GM19043 (cell line): ENCODE data around the gene STK4.

Experiments used
- ATAC-seq: cut with Tn5 transposase; IDR thresholded peaks from one replicate; pipeline ENCODE4 v1.9.1; 2021; ENCODE audit warnings: low read depth; ENCODE audit not compliant: unreplicated experiment

Gene STK4

DNA sequence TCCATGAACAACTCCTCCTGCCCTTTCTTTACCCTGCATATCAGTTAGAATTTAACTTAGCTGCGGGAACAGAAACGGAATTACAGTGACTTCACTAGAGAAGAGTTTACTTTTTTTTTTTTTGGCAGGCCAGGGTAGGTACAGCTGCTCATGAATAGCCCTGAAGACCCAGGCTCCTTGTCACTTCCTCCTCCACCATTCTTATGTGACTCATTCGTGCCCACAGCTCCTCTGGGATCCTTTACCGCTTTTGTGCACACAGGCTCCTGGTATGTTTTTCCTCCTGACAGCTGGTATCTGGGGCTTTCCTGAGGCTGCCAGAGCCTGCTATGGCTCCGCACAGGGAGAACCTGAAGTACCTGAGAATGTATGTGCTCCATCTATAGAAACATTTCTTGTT is 138.5 kb downstream of the STK4 start:
- ATAC-seq: no peak

- no peak for ATAC-seq
Measured at GRCh38 chr20:45105317-45105716, 139.0 kb downstream of the STK4 start.

- no peak for ATAC-seq
Measured at GRCh38 chr20:45109634-45110033, 143.3 kb downstream of the STK4 start.

DNA sequence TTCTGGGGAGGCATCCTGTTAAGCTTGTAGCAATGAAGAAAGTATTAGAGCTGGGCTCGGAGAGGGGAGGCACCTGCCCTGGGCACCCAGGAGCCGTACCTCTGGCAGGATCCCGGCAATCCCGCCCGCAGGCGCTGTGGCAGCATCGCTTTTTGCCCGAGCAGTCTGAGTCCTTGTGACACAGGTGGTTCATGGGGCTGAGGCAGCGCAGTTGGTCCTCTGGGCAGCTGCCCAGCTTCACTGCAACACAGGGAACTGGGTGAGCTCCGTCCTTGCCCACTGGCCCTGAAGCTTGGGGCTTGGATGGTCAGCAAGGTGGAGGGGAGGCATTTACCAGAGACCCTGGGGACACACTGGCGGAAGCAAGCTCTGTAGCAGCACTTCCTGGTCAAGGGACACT is 144.0 kb downstream of the STK4 start:
- no peak for ATAC-seq

- ATAC-seq: no peak
Measured at GRCh38 chr20:45111285-45111684, 145.0 kb downstream of the STK4 start.

GRCh38 chr20:45111799-45112471 is 145.6 kb downstream of the STK4 start:
- no peak for ATAC-seq

- no peak for ATAC-seq
Measured at GRCh38 chr20:45112754-45113153, 146.4 kb downstream of the STK4 start.

DNA sequence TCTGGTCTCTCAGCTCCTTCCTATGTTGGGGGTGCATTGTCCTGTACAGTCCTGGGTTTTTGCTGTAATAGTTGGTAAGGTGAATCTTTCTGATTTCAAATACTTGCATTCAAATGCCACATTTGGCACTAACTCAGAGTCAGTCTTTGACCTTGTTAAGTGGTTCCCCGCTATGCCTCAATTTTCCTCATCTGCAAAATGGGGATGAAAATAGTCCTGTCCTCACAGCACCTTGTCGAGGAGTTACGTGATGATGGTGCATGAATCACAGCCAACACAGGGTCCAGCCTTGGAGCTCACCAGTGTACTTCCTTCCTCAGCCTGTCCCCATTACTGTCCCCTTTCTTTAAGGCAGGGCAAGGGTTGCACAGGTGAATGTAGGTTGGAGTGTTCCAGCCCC is 147.6 kb downstream of the STK4 start:
- ATAC-seq: no peak

GRCh38 chr20:45114465-45115385 is 148.4 kb downstream of the STK4 start, which contains the start of gene WFDC5:
TSS of gene WFDC5 (minus strand) at chr20:45115174. CDS start at chr20:45115083, 91 bp downstream.
- no peak for ATAC-seq

DNA sequence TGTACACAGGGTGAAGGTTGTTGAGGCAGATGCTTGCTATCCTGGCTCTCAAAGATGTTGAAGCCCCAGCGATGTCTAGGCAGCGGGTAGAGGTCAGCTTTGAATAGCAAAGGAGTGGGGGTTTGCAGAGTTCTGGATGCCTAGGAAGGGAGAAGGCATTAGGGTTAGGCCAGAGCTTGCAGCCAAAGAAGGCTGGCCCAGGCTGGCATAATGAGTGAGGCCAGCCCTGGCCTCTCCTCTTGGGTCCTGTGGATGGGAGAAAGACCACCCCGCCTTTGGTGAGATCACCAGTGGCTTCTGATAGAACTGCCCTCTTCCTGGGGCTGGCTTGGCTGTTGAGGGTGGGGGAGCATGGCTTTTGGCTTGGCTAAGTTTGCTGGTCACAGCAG is 149.1 kb downstream of the STK4 start:
- ATAC-seq: no peak

DNA sequence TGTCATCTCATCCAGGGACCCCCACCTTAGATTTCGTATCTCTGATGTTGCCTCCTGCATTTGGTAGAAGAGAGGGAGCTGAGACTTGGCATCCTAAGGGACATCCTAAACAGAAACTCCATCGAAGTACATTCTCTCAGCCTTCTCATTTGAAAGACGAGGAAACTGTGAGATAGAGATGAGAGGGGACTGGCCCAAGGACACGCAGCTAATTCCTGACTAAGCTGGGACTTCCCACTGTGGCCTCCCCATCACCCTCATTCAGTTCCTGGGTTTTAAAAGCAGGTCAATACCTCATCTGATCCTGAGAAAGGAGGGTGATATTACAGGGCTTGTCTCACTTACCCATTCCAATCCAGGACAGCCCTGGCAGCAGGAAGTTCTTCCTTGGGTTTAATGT is 149.5 kb downstream of the STK4 start:
- no peak for ATAC-seq

- no peak for ATAC-seq
Measured at GRCh38 chr20:45117581-45117980, 151.3 kb downstream of the STK4 start.

DNA sequence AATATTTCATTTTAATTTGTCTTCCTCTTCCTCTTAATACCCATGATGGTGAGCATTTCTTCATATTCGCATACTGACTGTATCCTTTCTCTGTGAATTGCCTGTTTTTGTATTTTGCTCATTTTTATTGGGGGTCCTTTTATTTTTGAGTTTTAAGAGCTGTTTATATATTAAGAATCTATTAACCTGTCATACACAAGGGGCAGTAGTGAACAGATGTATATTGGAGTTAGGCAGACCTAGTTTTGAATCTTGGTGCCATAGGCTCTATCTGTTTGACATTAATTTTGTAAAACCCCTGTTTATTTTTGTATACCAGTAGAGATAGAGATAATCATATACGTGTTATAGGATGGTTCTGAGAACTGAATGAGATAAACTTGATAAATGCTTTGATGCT is 151.7 kb downstream of the STK4 start:
- no peak for ATAC-seq

- ATAC-seq: no peak
Measured at GRCh38 chr20:45119556-45120266, 153.4 kb downstream of the STK4 start.

DNA sequence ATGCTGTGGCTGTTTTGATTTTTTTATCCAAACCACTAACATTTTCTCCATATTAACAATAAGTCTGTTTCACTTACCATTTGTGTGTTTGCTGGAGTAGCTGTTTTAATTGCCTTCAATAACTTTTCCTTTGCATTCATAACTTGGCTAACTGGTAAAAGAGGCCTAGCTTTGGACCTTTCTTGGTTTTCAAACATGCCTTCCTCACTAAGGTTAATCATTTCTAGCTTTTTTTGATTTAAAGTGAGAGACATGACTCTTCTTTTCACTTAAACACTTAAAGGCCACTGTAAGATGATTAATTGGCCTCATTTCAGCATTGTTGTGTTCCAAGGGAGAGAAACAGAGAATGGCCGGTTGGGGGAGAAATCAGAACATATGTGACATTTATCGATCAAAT is 155.1 kb downstream of the STK4 start:
- no peak for ATAC-seq

DNA sequence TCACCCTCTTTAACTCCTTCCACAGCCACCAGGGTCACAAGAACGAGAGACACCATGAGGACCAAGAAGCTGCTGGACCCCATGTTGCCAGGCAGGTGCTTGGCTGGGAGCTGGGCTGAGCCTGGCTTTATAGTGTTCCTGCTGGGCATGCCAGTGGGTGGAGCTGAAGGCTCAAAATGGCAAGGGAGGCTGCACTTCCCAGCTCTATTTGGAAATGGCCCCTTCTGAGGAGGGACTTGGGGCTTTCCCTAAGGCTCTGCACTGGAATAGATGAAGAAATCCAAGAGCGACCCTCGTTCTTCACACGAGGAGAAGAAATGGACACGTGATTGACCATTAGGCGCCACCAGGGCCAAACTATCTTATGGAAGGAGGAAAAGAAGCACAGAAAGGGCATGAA is 158.1 kb downstream of the STK4 start, which contains the start of gene WFDC12:
TSS of gene WFDC12 (minus strand) at position 101 of the 400 bp plus-strand sequence. CDS start at position 83, 18 bp downstream.
- no peak for ATAC-seq

DNA sequence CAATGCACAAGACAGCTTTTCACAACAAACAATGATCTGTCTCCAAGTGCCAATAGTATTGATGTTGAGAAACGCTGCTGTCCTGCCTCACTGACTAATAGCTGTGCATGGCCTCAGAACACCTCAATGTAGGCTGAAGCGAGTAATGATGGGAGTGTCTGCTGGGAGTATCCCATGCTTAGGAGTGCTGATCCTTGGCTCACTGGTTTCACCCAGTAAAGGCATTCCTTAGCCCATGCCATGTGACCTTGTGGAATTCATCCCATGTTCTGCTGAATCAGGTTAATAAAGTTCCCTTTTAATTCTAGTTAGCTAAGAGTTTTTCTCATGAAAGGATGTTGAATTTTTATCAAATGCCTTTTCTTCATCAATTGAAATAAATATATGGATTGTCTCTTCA is 161.8 kb downstream of the STK4 start:
- no peak for ATAC-seq
